ENCODE results near the gene CCDC159.

The CCDC159 gene

DNA sequence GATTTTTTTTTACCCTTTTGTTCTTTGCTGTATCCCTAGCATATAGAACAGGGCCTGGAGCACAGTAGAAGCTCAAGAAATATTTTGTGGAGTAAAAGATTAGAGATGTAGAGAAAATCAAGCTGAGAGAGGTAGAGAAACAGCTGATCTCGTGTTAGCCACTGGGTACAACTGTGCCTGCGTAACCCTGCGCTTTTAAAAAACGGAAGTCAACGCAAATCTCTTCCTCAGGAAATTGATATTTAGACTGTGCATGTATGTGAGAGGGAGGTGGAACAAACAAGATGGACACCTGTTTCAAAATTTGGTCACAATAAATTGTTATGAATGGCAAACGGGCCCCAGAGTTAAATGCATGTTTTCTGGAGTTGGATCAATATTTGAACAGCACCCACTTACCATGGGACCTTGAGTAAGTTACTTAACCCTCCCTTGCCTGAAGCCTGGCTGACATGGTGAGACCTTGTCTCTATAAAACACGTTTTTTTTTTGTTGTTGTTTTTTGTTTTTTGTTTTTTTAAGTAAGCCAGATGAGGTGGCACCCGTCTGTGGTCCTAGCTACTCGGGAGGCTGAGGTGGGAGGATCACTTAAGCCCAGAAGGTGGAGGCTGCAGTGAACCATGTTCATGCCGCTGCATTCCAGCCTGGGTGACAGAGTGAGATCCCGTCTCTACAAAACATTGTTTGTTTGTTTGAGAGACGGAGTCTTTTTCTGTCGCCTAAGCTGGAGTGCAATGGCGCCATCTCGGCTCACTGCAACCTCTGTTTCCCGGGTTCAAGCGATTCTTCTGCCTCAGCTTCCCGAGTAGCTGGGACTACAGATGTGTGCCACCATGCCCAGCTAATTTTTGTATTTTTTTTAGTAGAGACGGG is 41.1 kb downstream of the CCDC159 start:
- H4K8ac ChIP-seq (ENCODE audit: low read depth, low read length), result no peak overlapping the region
- H3K36me3 ChIP-seq (ENCODE audit: control insufficient read depth in 1 of 2, insufficient read depth in 2 of 2, low read length in 2 of 2), result no peaks in the 10 kb centered on the region
- H3K9me3 ChIP-seq (ENCODE audit: insufficient read depth, low read depth, low read length), result no peaks in the 10 kb centered on the region
- no peak overlapping the region for H4K91ac ChIP-seq (ENCODE audit: low read depth, low read length)
- H3K4me2 ChIP-seq (ENCODE audit: low read length), result no peak overlapping the region
- H3K23ac ChIP-seq (ENCODE audit: low read length), result no peak overlapping the region
- H2BK12ac ChIP-seq (ENCODE audit: low read length), result no peak overlapping the region
- H2BK5ac ChIP-seq (ENCODE audit: low read depth, low read length, poor library complexity), result no peak overlapping the region
- no peak for DNase-seq
- H3K79me1 ChIP-seq (ENCODE audit: low read length), result peaks cover 3% of the 10 kb centered on the region
- H2AK5ac ChIP-seq (ENCODE audit: low read length), result no peak overlapping the region
- H3K4me3 ChIP-seq (ENCODE audit: low read depth, low read length), result no peak overlapping the region
- H2AFZ ChIP-seq (ENCODE audit: insufficient read depth, low read length, poor library complexity), result no peak overlapping the region
- H3K14ac ChIP-seq (ENCODE audit: low read length), result no peak overlapping the region
- no CpG with 5 or more reads among the region's 19 CpGs for WGBS (ENCODE audit: extremely low coverage, insufficient coverage, insufficient read length)
- no peak overlapping the region for H2BK120ac ChIP-seq (ENCODE audit: insufficient read depth, low read length, poor library complexity)
- H4K12ac ChIP-seq (ENCODE audit: low read depth, low read length), result no peak overlapping the region
- no peak overlapping the region for H3K18ac ChIP-seq (ENCODE audit: low read length)
- peaks cover 7% of the 10 kb centered on the region in 2 experiments for H3K4me1 ChIP-seq (ENCODE audit: control insufficient read depth in 1 of 2, insufficient read depth in 2 of 2, low read length in 2 of 2)
- no peak overlapping the region for H3K9ac ChIP-seq (ENCODE audit: low read length)
- no peak overlapping the region for H3K27ac ChIP-seq (ENCODE audit: low read depth, low read length)
- no peaks in the 10 kb centered on the region for H3K79me2 ChIP-seq (ENCODE audit: control insufficient read depth, insufficient read depth, low read length, poor library complexity)
- no peaks in the 10 kb centered on the region for H3K27me3 ChIP-seq (ENCODE audit: insufficient read depth, low read length)
- H3K4ac ChIP-seq (ENCODE audit: low read depth, low read length), result no peak overlapping the region

GRCh38 chr19:11390359-11390758 is 44.0 kb downstream of the CCDC159 start:
- WGBS (ENCODE audit: extremely low coverage, insufficient coverage, insufficient read length), result no CpG with 5 or more reads among the region's 2 CpGs

GRCh38 chr19:11390933-11391680 is 44.8 kb downstream of the CCDC159 start:
- H2AK5ac ChIP-seq (ENCODE audit: low read length), result no peak overlapping the region
- no peak overlapping the region for H2BK120ac ChIP-seq (ENCODE audit: insufficient read depth, low read length, poor library complexity)
- H3K9ac ChIP-seq (ENCODE audit: low read length), result no peak overlapping the region
- no peak overlapping the region for H3K18ac ChIP-seq (ENCODE audit: low read length)
- H4K12ac ChIP-seq (ENCODE audit: low read depth, low read length), result no peak overlapping the region
- no peak overlapping the region for H3K14ac ChIP-seq (ENCODE audit: low read length)
- no peak overlapping the region for H4K8ac ChIP-seq (ENCODE audit: low read depth, low read length)
- no peak overlapping the region for H2BK12ac ChIP-seq (ENCODE audit: low read length)
- no CpG with 5 or more reads among the region's 4 CpGs for WGBS (ENCODE audit: extremely low coverage, insufficient coverage, insufficient read length)
- H3K4ac ChIP-seq (ENCODE audit: low read depth, low read length), result no peak overlapping the region
- no peaks in the 10 kb centered on the region for H3K4me1 ChIP-seq (ENCODE audit: control insufficient read depth in 1 of 2, insufficient read depth in 2 of 2, low read length in 2 of 2)
- H3K23ac ChIP-seq (ENCODE audit: low read length), result no peak overlapping the region
- no peaks in the 10 kb centered on the region for H3K27me3 ChIP-seq (ENCODE audit: insufficient read depth, low read length)
- H3K4me2 ChIP-seq (ENCODE audit: low read length), result no peak overlapping the region
- H3K4me3 ChIP-seq (ENCODE audit: low read depth, low read length), result no peak overlapping the region
- H3K79me1 ChIP-seq (ENCODE audit: low read length), result no peaks in the 10 kb centered on the region
- H4K91ac ChIP-seq (ENCODE audit: low read depth, low read length), result no peak overlapping the region
- no peaks in the 10 kb centered on the region for H3K79me2 ChIP-seq (ENCODE audit: control insufficient read depth, insufficient read depth, low read length, poor library complexity)
- no peak for DNase-seq
- peaks cover 0 to 3% of the 10 kb centered on the region in 2 experiments for H3K36me3 ChIP-seq (ENCODE audit: control insufficient read depth in 1 of 2, insufficient read depth in 2 of 2, low read length in 2 of 2)
- H2BK5ac ChIP-seq (ENCODE audit: low read depth, low read length, poor library complexity), result no peak overlapping the region
- H3K27ac ChIP-seq (ENCODE audit: low read depth, low read length), result no peak overlapping the region
- no peak overlapping the region for H2AFZ ChIP-seq (ENCODE audit: insufficient read depth, low read length, poor library complexity)
- no peaks in the 10 kb centered on the region for H3K9me3 ChIP-seq (ENCODE audit: insufficient read depth, low read depth, low read length)

More at GRCh38 chr19:11390359-11390758, 44.0 kb downstream of the CCDC159 start:
- no peaks in the 10 kb centered on the region for H3K4me1 ChIP-seq (ENCODE audit: control insufficient read depth in 1 of 2, insufficient read depth in 2 of 2, low read length in 2 of 2)
- H4K8ac ChIP-seq (ENCODE audit: low read depth, low read length), result no peak overlapping the region
- no peak overlapping the region for H2BK5ac ChIP-seq (ENCODE audit: low read depth, low read length, poor library complexity)
- no peak overlapping the region for H3K4me2 ChIP-seq (ENCODE audit: low read length)
- no peak for DNase-seq
- H2AFZ ChIP-seq (ENCODE audit: insufficient read depth, low read length, poor library complexity), result no peak overlapping the region
- H3K4me3 ChIP-seq (ENCODE audit: low read depth, low read length), result no peak overlapping the region
- H2BK12ac ChIP-seq (ENCODE audit: low read length), result no peak overlapping the region
- H3K36me3 ChIP-seq (ENCODE audit: control insufficient read depth in 1 of 2, insufficient read depth in 2 of 2, low read length in 2 of 2), result peaks cover 0 to 3% of the 10 kb centered on the region in 2 experiments
- H4K91ac ChIP-seq (ENCODE audit: low read depth, low read length), result no peak overlapping the region
- H4K12ac ChIP-seq (ENCODE audit: low read depth, low read length), result no peak overlapping the region
- no peak overlapping the region for H2AK5ac ChIP-seq (ENCODE audit: low read length)
- no peak overlapping the region for H3K23ac ChIP-seq (ENCODE audit: low read length)
- H3K9ac ChIP-seq (ENCODE audit: low read length), result no peak overlapping the region
- H3K4ac ChIP-seq (ENCODE audit: low read depth, low read length), result no peak overlapping the region
- H3K9me3 ChIP-seq (ENCODE audit: insufficient read depth, low read depth, low read length), result no peaks in the 10 kb centered on the region
- H3K79me2 ChIP-seq (ENCODE audit: control insufficient read depth, insufficient read depth, low read length, poor library complexity), result no peaks in the 10 kb centered on the region
- no peak overlapping the region for H2BK120ac ChIP-seq (ENCODE audit: insufficient read depth, low read length, poor library complexity)
- no peaks in the 10 kb centered on the region for H3K79me1 ChIP-seq (ENCODE audit: low read length)
- no peak overlapping the region for H3K14ac ChIP-seq (ENCODE audit: low read length)
- no peaks in the 10 kb centered on the region for H3K27me3 ChIP-seq (ENCODE audit: insufficient read depth, low read length)
- no peak overlapping the region for H3K18ac ChIP-seq (ENCODE audit: low read length)
- H3K27ac ChIP-seq (ENCODE audit: low read depth, low read length), result no peak overlapping the region

DNA sequence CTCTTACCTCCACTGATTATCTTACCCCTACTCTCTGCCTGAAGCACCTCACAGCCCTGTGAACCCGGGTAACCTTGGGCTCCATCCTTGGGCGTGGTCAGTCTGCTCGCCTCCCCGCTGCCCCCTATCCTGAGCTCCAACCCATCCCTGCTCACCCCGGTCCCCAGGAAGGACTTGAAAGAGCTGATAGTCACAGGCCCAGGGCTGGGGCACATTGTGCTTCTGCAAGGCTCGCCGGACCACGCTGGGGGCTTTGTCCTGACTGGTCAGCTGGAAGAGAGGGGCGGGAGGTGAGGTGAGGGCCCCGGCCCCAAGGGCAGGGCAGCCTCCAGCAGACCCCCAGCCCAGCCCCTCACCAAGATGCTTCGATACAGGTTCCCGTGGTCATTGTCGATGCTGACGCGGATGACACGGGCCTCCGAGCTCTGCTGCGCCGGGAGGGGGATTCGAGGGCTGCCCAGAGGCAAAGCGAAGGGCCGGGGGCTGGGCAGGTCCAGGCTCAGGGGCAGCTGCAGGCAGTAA is 50.8 kb downstream of the CCDC159 start:
- Histone ChIP-seq H2AFZ (ENCODE audit: insufficient read depth, low read length, poor library complexity) (no peak overlapping the region), H3K4ac (ENCODE audit: low read depth, low read length) (no peak overlapping the region), H3K27ac (ENCODE audit: low read depth, low read length) (no peak overlapping the region), H3K4me3 (ENCODE audit: low read depth, low read length) (no peak overlapping the region), H2AK5ac (ENCODE audit: low read length) (no peak overlapping the region), H3K9me3 (ENCODE audit: insufficient read depth, low read depth, low read length) (no peaks in the 10 kb centered on the region), H2BK5ac (ENCODE audit: low read depth, low read length, poor library complexity) (no peak overlapping the region), H3K18ac (ENCODE audit: low read length) (no peak overlapping the region), H3K27me3 (ENCODE audit: insufficient read depth, low read length) (no peaks in the 10 kb centered on the region), H4K91ac (ENCODE audit: low read depth, low read length) (no peak overlapping the region), H3K79me1 (ENCODE audit: low read length) (no peaks in the 10 kb centered on the region), H2BK120ac (ENCODE audit: insufficient read depth, low read length, poor library complexity) (no peak overlapping the region), H3K9ac (ENCODE audit: low read length) (no peak overlapping the region), H3K14ac (ENCODE audit: low read length) (no peak overlapping the region), H4K12ac (ENCODE audit: low read depth, low read length) (no peak overlapping the region), H3K4me1 (ENCODE audit: control insufficient read depth in 1 of 2, insufficient read depth in 2 of 2, low read length in 2 of 2) (no peaks in the 10 kb centered on the region), H3K4me2 (ENCODE audit: low read length) (no peak overlapping the region), H3K23ac (ENCODE audit: low read length) (no peak overlapping the region), H3K79me2 (ENCODE audit: control insufficient read depth, insufficient read depth, low read length, poor library complexity) (no peaks in the 10 kb centered on the region), H4K8ac (ENCODE audit: low read depth, low read length) (no peak overlapping the region), H2BK12ac (ENCODE audit: low read length) (no peak overlapping the region), H3K36me3 (ENCODE audit: control insufficient read depth in 1 of 2, insufficient read depth in 2 of 2, low read length in 2 of 2) (peaks cover 23 to 26% of the 10 kb centered on the region in 2 experiments)
- DNase-seq, result no peak
- no CpG with 5 or more reads among the region's 22 CpGs for WGBS (ENCODE audit: extremely low coverage, insufficient coverage, insufficient read length)

Measured in trophoblast cell (in vitro differentiated cells and primary cell).